ENCODE results near the gene CUL2.
"Not testable (repeated sequence)": the region's sequence is repeated elsewhere in the genome, so short reads cannot be mapped to it uniquely, and the experiment has no call there.

Gene CUL2

DNA sequence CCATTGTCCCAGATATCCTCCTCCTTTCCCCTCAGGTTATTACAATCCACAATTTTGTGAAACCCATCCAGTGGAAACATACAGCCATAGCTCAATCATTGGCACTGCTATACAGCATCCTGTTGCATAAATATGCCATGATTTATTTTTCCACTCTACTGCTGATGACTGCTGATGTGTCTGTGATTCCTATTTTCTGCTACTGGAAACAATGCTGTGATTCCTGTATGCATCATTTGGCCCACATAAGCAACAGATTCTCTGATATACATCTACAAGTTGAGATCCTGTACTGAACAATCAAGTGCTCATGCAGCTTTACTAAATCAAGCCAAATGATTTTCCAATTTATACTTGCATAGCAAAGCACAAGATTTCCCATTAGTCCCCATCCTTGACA, 39.6 kb downstream of the CUL2 start:
- DNase-seq (ENCODE audit: low read depth, low spot score) = no peak
- H3K27ac ChIP-seq (ENCODE audit: low read length) = no peak overlapping the region
- no peaks in the 10 kb centered on the region for H3K27me3 ChIP-seq (ENCODE audit: control insufficient read depth, insufficient read depth, low read length)
- H3K4me3 ChIP-seq (ENCODE audit: low read length) = no peak overlapping the region
- H3K4me1 ChIP-seq (ENCODE audit: control insufficient read depth, insufficient read depth, low read length) = no peaks in the 10 kb centered on the region
- H3K36me3 ChIP-seq (ENCODE audit: control insufficient read depth, insufficient read depth, low read length) = no peaks in the 10 kb centered on the region
- H3K9me3 ChIP-seq (ENCODE audit: control insufficient read depth, insufficient read depth, low read length) = no peaks in the 10 kb centered on the region

DNA sequence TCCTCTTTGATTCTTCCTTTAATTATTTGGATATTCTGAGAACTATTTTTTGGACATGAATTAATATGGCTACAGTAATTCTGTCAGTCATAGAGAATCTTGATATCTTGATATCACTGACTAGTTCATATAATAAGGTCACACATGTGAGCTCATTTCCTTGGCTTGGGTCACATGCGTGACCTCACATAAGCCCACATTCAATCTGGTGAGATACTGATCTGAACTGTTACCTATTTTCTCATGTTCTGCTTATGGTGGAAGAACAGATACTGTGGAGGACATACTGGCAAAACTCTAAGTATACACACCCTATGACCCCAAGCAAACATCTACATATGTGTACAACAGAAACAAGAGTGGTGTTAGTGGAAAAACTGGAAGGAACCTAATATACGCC, 44.1 kb downstream of the CUL2 start:
- Histone ChIP-seq H3K9me3 (ENCODE audit: control insufficient read depth, insufficient read depth, low read length) (no peaks in the 10 kb centered on the region), H3K27me3 (ENCODE audit: control insufficient read depth, insufficient read depth, low read length) (no peaks in the 10 kb centered on the region), H3K27ac (ENCODE audit: low read length) (no peak overlapping the region), H3K36me3 (ENCODE audit: control insufficient read depth, insufficient read depth, low read length) (peaks cover 4% of the 10 kb centered on the region; the same call in 1 of the 2 replicates), H3K4me1 (ENCODE audit: control insufficient read depth, insufficient read depth, low read length) (no peaks in the 10 kb centered on the region), H3K4me3 (ENCODE audit: low read length) (no peak overlapping the region)
- no peak for DNase-seq (ENCODE audit: low read depth, low spot score)
- WGBS (ENCODE audit: insufficient coverage, insufficient read length) = no CpG with 5 or more reads among the region's 2 CpGs

DNA sequence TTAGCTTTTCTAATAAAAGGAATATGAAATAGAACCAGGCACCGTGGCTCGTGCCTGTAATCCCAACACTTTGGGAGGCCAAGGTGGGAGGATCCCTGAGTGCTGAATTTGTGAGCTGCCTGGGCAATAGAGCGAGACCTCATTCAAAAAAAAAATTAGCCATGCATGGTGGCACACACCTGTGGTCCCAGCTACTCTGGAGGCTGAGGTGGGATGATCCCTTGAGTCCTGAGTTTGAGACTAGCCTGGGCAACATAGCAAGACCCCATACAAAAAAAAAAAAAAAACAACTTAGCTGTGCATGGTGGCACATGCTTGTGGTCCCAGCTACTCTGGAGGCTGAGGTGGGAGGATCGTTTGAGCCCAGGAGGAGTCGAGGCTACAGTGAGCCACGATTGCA, 44.9 kb downstream of the CUL2 start:
- not testable (repeated sequence) for H3K27me3 ChIP-seq (ENCODE audit: control insufficient read depth, insufficient read depth, low read length); H3K27ac ChIP-seq (ENCODE audit: low read length); DNase-seq (ENCODE audit: low read depth, low spot score); H3K9me3 ChIP-seq (ENCODE audit: control insufficient read depth, insufficient read depth, low read length); H3K36me3 ChIP-seq (ENCODE audit: control insufficient read depth, insufficient read depth, low read length); H3K4me1 ChIP-seq (ENCODE audit: control insufficient read depth, insufficient read depth, low read length); H3K4me3 ChIP-seq (ENCODE audit: low read length)
- no CpG with 5 or more reads among the region's 6 CpGs for WGBS (ENCODE audit: insufficient coverage, insufficient read length)

DNA sequence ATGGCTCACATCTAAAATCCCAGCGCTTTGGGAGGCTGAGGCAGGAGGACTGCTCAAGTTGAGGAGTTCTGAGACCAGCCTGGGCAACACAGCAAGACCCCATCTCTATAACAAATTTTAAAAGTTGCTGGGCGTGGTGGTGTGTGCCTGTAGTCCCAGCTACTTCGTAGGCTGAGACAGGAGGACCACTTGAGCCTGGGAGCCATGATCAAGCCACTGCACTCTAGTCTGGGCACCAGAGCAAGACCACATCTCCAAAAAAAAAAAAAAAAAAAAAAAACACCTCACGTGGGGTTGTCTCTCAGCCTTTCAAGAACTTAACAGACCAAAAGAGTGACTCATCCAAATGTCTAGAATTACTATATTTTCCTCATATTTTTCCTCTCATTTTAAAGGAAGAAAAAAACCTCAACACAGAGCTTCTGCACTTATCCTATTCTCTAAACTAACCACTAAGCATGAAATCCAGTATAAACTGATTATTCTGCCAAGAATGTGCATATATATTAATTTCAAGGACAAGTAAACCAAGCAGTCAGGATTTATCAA, 46.3 kb downstream of the CUL2 start:
- peaks cover 2% of the 10 kb centered on the region; the same call in 1 of the 2 replicates for H3K4me1 ChIP-seq (ENCODE audit: control insufficient read depth, insufficient read depth, low read length)
- no peak overlapping the region for H3K4me3 ChIP-seq (ENCODE audit: low read length)
- DNase-seq (ENCODE audit: low read depth, low spot score) = no peak
- H3K27ac ChIP-seq (ENCODE audit: low read length) = no peak overlapping the region
- H3K36me3 ChIP-seq (ENCODE audit: control insufficient read depth, insufficient read depth, low read length) = peaks cover 4% of the 10 kb centered on the region; the same call in 1 of the 2 replicates
- no peaks in the 10 kb centered on the region for H3K27me3 ChIP-seq (ENCODE audit: control insufficient read depth, insufficient read depth, low read length)
- H3K9me3 ChIP-seq (ENCODE audit: control insufficient read depth, insufficient read depth, low read length) = no peaks in the 10 kb centered on the region
- WGBS (ENCODE audit: insufficient coverage, insufficient read length) = no CpG with 5 or more reads among the region's 4 CpGs

DNA sequence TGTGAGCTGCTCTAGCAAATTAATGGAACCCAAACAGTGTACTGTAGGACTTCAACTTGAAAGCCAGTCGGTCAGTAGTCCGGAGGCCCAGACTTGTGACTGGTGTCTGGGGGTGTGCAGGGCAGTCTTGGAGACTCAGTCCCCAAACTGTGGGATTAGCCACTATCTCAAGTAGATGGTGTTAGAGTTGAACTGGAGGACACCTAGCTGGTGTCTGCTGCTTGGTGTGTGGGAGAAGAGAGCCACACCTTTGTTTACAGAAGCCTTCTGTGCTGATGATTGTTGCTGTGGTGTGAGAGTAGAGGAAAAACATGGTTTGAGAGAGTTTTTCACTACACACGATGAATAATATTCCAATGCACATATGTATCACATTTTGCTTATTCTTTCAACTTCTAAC, 47.4 kb downstream of the CUL2 start:
- Histone ChIP-seq H3K9me3 (ENCODE audit: control insufficient read depth, insufficient read depth, low read length) (no peaks in the 10 kb centered on the region), H3K4me3 (ENCODE audit: low read length) (no peak overlapping the region), H3K36me3 (ENCODE audit: control insufficient read depth, insufficient read depth, low read length) (peaks cover 4% of the 10 kb centered on the region; the same call in 1 of the 2 replicates), H3K27ac (ENCODE audit: low read length) (no peak overlapping the region), H3K27me3 (ENCODE audit: control insufficient read depth, insufficient read depth, low read length) (no peaks in the 10 kb centered on the region), H3K4me1 (ENCODE audit: control insufficient read depth, insufficient read depth, low read length) (peaks cover 2% of the 10 kb centered on the region; the same call in 1 of the 2 replicates)
- WGBS (ENCODE audit: insufficient coverage, insufficient read length) = no CpG with 5 or more reads among the region's 3 CpGs
- DNase-seq (ENCODE audit: low read depth, low spot score) = no peak

DNA sequence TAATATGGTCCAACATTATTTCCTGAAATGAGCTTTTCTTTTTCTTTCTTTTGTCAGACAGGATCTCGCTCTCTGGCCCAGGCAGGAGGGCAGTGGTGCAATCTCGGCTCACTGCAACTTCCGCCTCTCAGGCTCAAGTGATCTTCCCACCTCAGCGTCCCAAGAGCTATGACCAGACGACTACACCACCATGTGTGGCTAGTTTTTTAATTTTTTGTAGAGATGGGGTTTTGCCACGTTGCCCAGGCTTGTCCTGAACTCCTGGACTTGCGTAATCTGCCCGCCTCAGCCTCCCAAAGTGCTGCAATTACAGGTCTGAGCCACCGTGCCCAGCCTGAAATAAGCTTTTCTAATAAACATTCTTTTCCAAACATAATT, 48.6 kb downstream of the CUL2 start:
- peaks cover 2% of the 10 kb centered on the region; the same call in 1 of the 2 replicates for H3K4me1 ChIP-seq (ENCODE audit: control insufficient read depth, insufficient read depth, low read length)
- H3K4me3 ChIP-seq (ENCODE audit: low read length) = no peak overlapping the region
- H3K9me3 ChIP-seq (ENCODE audit: control insufficient read depth, insufficient read depth, low read length) = no peaks in the 10 kb centered on the region
- H3K27me3 ChIP-seq (ENCODE audit: control insufficient read depth, insufficient read depth, low read length) = no peaks in the 10 kb centered on the region
- DNase-seq (ENCODE audit: low read depth, low spot score) = no peak
- H3K36me3 ChIP-seq (ENCODE audit: control insufficient read depth, insufficient read depth, low read length) = peaks cover 4% of the 10 kb centered on the region; the same call in 1 of the 2 replicates
- WGBS (ENCODE audit: insufficient coverage, insufficient read length) = no CpG with 5 or more reads among the region's 9 CpGs
- no peak overlapping the region for H3K27ac ChIP-seq (ENCODE audit: low read length)

GRCh38 chr10:35040760-35041501, 49.2 kb downstream of the CUL2 start:
- Histone ChIP-seq H3K4me1 (ENCODE audit: control insufficient read depth, insufficient read depth, low read length) (peaks cover 2% of the 10 kb centered on the region; the same call in 1 of the 2 replicates), H3K36me3 (ENCODE audit: control insufficient read depth, insufficient read depth, low read length) (peaks cover 4% of the 10 kb centered on the region; the same call in 1 of the 2 replicates), H3K9me3 (ENCODE audit: control insufficient read depth, insufficient read depth, low read length) (no peaks in the 10 kb centered on the region), H3K27ac (ENCODE audit: low read length) (no peak overlapping the region), H3K4me3 (ENCODE audit: low read length) (no peak overlapping the region), H3K27me3 (ENCODE audit: control insufficient read depth, insufficient read depth, low read length) (no peaks in the 10 kb centered on the region)
- no CpG with 5 or more reads among the region's 6 CpGs for WGBS (ENCODE audit: insufficient coverage, insufficient read length)
- DNase-seq (ENCODE audit: low read depth, low spot score) = peak; percentile 16

DNA sequence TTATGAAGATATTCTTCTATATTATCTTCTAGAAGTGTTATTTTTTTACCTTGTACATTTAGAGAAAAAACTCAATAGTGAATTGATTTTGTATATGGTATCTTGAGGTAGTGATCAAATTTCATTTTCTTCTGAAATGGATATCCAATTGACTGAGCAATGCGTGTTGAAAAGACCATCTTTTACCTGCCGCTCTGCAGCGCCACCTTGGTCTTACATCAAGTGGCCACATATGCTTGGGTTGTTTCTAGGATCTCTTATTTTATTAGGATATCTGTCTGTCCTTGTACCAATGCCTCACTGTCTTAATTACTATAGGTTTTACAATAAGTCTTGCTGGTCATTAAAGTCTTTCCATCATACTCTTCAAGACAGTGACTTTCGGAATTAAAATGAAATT, 53.0 kb downstream of the CUL2 start:
- Histone ChIP-seq H3K36me3 (ENCODE audit: control insufficient read depth, insufficient read depth, low read length) (no peaks in the 10 kb centered on the region), H3K4me3 (ENCODE audit: low read length) (no peak overlapping the region), H3K4me1 (ENCODE audit: control insufficient read depth, insufficient read depth, low read length) (peaks cover 2% of the 10 kb centered on the region; the same call in 1 of the 2 replicates), H3K27ac (ENCODE audit: low read length) (no peak overlapping the region), H3K9me3 (ENCODE audit: control insufficient read depth, insufficient read depth, low read length) (no peaks in the 10 kb centered on the region), H3K27me3 (ENCODE audit: control insufficient read depth, insufficient read depth, low read length) (0 out of 2 replicates have a peak, but pooled peaks cover 2% of the 10 kb centered on the region)
- no peak for DNase-seq (ENCODE audit: low read depth, low spot score)
- no CpG with 5 or more reads among the region's 4 CpGs for WGBS (ENCODE audit: insufficient coverage, insufficient read length)

GRCh38 chr10:35035606-35036005, 54.5 kb downstream of the CUL2 start:
- Histone ChIP-seq H3K27ac (ENCODE audit: low read length) (no peak overlapping the region), H3K4me1 (ENCODE audit: control insufficient read depth, insufficient read depth, low read length) (no peaks in the 10 kb centered on the region), H3K36me3 (ENCODE audit: control insufficient read depth, insufficient read depth, low read length) (no peaks in the 10 kb centered on the region; the same call in 1 of the 2 replicates), H3K9me3 (ENCODE audit: control insufficient read depth, insufficient read depth, low read length) (no peaks in the 10 kb centered on the region), H3K4me3 (ENCODE audit: low read length) (no peak overlapping the region), H3K27me3 (ENCODE audit: control insufficient read depth, insufficient read depth, low read length) (0 out of 2 replicates have a peak, but pooled peaks cover 2% of the 10 kb centered on the region)
- no CpG with 5 or more reads among the region's 1 CpG for WGBS (ENCODE audit: insufficient coverage, insufficient read length)
- no peak for DNase-seq (ENCODE audit: low read depth, low spot score)

DNA sequence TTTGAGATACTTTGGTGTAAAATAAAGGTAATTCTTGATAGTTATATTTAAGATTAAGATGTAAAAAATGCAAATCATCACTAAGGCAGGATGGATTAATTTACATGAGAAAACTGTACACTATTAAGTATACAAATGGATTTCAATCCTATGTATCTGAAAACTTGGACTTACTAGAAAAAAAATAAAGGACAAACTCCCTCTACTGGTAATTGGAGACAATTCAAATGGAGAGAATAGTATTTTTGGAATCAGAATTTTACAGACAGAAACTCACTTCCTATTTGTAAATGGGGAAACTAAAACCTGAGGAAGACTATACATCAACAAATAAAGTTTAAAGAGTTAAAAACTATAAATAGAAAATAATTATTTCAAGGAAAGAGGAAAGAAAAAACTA, 62.6 kb downstream of the CUL2 start:
- Histone ChIP-seq H3K36me3 (ENCODE audit: control insufficient read depth, insufficient read depth, low read length) (no peaks in the 10 kb centered on the region; the same call in 1 of the 2 replicates), H3K9me3 (ENCODE audit: control insufficient read depth, insufficient read depth, low read length) (no peaks in the 10 kb centered on the region), H3K27me3 (ENCODE audit: control insufficient read depth, insufficient read depth, low read length) (no peaks in the 10 kb centered on the region), H3K4me1 (ENCODE audit: control insufficient read depth, insufficient read depth, low read length) (no peaks in the 10 kb centered on the region), H3K4me3 (ENCODE audit: low read length) (no peak overlapping the region), H3K27ac (ENCODE audit: low read length) (no peak overlapping the region)
- no peak for DNase-seq (ENCODE audit: low read depth, low spot score)

DNA sequence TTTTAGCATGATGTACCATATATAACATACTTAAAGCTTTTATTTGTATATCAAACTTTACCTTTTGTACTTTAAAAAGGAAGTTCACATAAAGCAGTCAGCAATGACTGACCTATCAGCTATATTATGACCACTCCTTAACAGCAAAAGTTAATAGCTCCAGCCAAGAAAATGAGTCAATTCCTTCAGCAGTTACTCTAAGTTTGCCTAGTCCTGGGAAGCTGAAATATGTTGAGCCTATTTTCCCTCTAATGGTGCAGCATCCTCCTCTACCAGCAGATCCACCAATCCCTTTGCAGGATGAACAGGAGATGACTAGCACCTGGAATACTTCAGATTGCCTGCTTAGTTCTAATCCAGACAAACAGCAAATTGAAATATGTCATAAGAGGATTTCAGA, 64.2 kb downstream of the CUL2 start:
- no peak overlapping the region for H3K27ac ChIP-seq (ENCODE audit: low read length)
- no peaks in the 10 kb centered on the region for H3K4me1 ChIP-seq (ENCODE audit: control insufficient read depth, insufficient read depth, low read length)
- DNase-seq (ENCODE audit: low read depth, low spot score) = no peak
- no peaks in the 10 kb centered on the region for H3K36me3 ChIP-seq (ENCODE audit: control insufficient read depth, insufficient read depth, low read length)
- no peaks in the 10 kb centered on the region for H3K9me3 ChIP-seq (ENCODE audit: control insufficient read depth, insufficient read depth, low read length)
- H3K4me3 ChIP-seq (ENCODE audit: low read length) = no peak overlapping the region
- H3K27me3 ChIP-seq (ENCODE audit: control insufficient read depth, insufficient read depth, low read length) = no peaks in the 10 kb centered on the region

All from iPS DF 6.9 (cell line).